Fibroblast of lung (primary cell): ENCODE results near the gene HABP2. TPM values are rescaled to one million over a fixed set of nuclear protein-coding genes. Genes with fewer than 3 reads are reported as not detected.

Experiments used
- DNase-seq, 2 donors: peaks; one replicate each; pipeline versions ENCODE4 v3.0.0 to v3.0.0-alpha.2; 2010; ENCODE audit warnings: low read depth in 2 of 2
- H2AFZ ChIP-seq: 2 replicates; pipeline ENCODE4 v1.5.1; 2012; ENCODE audit warnings: low read length, control low read depth, inconsistent platforms
- H3K27ac ChIP-seq: 2 replicates; pipeline ENCODE4 v1.5.1; 2011; ENCODE audit warnings: low read length, control low read depth; ENCODE audit not compliant: insufficient read depth
- H3K27me3 ChIP-seq: 2 replicates; pipeline ENCODE4 v1.5.1; 2011; ENCODE audit warnings: mild to moderate bottlenecking, low read length; ENCODE audit not compliant: control insufficient read depth, insufficient read depth
- H3K36me3 ChIP-seq: 2 replicates; pipeline ENCODE4 v1.5.1; 2011; ENCODE audit warnings: low read length; ENCODE audit not compliant: control insufficient read depth, insufficient read depth
- H3K4me1 ChIP-seq: 2 replicates; pipeline ENCODE4 v1.5.1; 2011; ENCODE audit warnings: low read length; ENCODE audit not compliant: control insufficient read depth, insufficient read depth; ENCODE audit errors: extremely low read depth
- H3K4me2 ChIP-seq: 2 replicates; pipeline ENCODE4 v1.5.1; 2011; ENCODE audit warnings: low read length, control low read depth; ENCODE audit not compliant: insufficient read depth; ENCODE audit errors: extremely low read depth
- H3K4me3 ChIP-seq, 4 experiments: fragments of 200-600 bp in 1 of 4; sonication (generic) in 1 of 4; replicated peaks in 1 of 4; 2 replicates each; pipeline ENCODE4 v1.5.1; 2011 to 2016; ENCODE audit warnings: low read length in 4 of 4, low read depth in 3 of 4, mild to moderate bottlenecking in 3 of 4, control low read depth in 2 of 4, inconsistent platforms in 1 of 4, mixed read lengths in 1 of 4; ENCODE audit not compliant: insufficient read depth in 1 of 4; ENCODE audit errors: control extremely low read depth in 1 of 4
- H3K79me2 ChIP-seq: 2 replicates; pipeline ENCODE4 v1.5.1; 2012; ENCODE audit warnings: mild to moderate bottlenecking, low read length, inconsistent platforms; ENCODE audit not compliant: control insufficient read depth, insufficient read depth
- H3K9ac ChIP-seq: 2 replicates; pipeline ENCODE4 v1.5.1; 2011; ENCODE audit warnings: mild to moderate bottlenecking, low read length, control low read depth; ENCODE audit not compliant: insufficient read depth
- H3K9me3 ChIP-seq: 2 replicates; pipeline ENCODE4 v1.5.1; 2012; ENCODE audit warnings: low read depth, low read length; ENCODE audit not compliant: control insufficient read depth, insufficient read depth
- H4K20me1 ChIP-seq: 2 replicates; pipeline ENCODE4 v1.5.1; 2011; ENCODE audit warnings: low read length; ENCODE audit not compliant: control insufficient read depth, insufficient read depth; ENCODE audit errors: extremely low read depth
- EZH2 ChIP-seq: IDR thresholded peaks from 2 replicates; pipeline ENCODE4 v1.5.1; 2012; ENCODE audit warnings: low read length, control low read depth, mild to moderate bottlenecking; ENCODE audit errors: missing control alignments
- polyA plus RNA-seq, 2 donors: library from polyadenylated mRNA; depleted of rRNA in 1 of 2; stranded (reverse) in 1 of 2; unstranded in 1 of 2; fragments of >200 nt; gene quantifications; 2 replicates each; pipeline ENCODE4 v1.2.1, GENCODE V29; 2011 to 2012; ENCODE audit warnings: missing spikeins in 1 of 2
- total RNA-seq: library from RNA; depleted of rRNA; stranded (reverse); fragments of >200 nt; gene quantifications from 2 replicates; pipeline ENCODE4 v1.2.1, GENCODE V29; 2014
- TF ChIP-seq, protein P1 (sequence below), 2 donors: IDR thresholded peaks in 1 of 2; conservative IDR thresholded peaks in 1 of 2; 1 replicate in 1 of 2; 2 replicates in 1 of 2; pipeline ENCODE4 v1.5.1; 2011 to 2012; ENCODE audit warnings: low read length in 2 of 2, control low read depth in 1 of 2, inconsistent platforms in 1 of 2, low read depth in 1 of 2, mild to moderate bottlenecking in 1 of 2

HABP2 gene
- total and polyA plus RNA-seq, 2 donors (not counting 1 experiment from before 2014, with no cell fraction given): not detected

DNA sequence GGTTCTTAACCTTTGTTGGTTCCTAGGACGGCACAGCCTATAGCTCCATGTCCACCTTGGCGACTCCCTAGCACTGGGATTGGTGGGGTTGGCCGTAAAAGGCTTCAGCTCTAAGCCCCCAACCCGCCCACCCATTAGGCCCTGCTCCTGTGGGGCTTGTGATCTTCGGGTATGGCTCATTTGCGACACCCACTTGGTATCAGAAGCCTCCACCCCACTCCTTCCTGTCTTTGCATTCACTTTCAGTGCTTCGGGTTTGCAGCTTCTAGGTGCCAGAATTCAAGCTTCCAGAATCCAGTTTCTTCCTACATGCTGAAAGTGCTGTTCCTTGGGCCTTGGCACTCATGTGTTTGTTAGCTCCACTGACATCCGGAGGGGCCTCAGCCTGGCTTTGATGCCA is 39.5 kb downstream of the HABP2 start:
- Histone ChIP-seq H3K9me3 (no peaks in the 10 kb centered on the region), H4K20me1 (no peaks in the 10 kb centered on the region), H3K4me3 (no peak overlapping the region), H3K36me3 (no peaks in the 10 kb centered on the region), H3K79me2 (no peaks in the 10 kb centered on the region), H3K9ac (no peak overlapping the region), H3K27me3 (no peaks in the 10 kb centered on the region), H3K27ac (no peak overlapping the region), H3K4me2 (no peak overlapping the region), H3K4me1 (no peaks in the 10 kb centered on the region), H2AFZ (no peak overlapping the region)
- DNase-seq: no peak
- no peak for TF ChIP-seq EZH2
- TF ChIP-seq, protein P1, sequence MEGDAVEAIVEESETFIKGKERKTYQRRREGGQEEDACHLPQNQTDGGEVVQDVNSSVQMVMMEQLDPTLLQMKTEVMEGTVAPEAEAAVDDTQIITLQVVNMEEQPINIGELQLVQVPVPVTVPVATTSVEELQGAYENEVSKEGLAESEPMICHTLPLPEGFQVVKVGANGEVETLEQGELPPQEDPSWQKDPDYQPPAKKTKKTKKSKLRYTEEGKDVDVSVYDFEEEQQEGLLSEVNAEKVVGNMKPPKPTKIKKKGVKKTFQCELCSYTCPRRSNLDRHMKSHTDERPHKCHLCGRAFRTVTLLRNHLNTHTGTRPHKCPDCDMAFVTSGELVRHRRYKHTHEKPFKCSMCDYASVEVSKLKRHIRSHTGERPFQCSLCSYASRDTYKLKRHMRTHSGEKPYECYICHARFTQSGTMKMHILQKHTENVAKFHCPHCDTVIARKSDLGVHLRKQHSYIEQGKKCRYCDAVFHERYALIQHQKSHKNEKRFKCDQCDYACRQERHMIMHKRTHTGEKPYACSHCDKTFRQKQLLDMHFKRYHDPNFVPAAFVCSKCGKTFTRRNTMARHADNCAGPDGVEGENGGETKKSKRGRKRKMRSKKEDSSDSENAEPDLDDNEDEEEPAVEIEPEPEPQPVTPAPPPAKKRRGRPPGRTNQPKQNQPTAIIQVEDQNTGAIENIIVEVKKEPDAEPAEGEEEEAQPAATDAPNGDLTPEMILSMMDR (conservative IDR thresholded peaks at IDR 0.05 in 1 of 2, IDR thresholded peaks at IDR 0.05 in 1 of 2; ENCODE audit: low read depth in 1 of 2, low read length in 2 of 2): no peak

DNA sequence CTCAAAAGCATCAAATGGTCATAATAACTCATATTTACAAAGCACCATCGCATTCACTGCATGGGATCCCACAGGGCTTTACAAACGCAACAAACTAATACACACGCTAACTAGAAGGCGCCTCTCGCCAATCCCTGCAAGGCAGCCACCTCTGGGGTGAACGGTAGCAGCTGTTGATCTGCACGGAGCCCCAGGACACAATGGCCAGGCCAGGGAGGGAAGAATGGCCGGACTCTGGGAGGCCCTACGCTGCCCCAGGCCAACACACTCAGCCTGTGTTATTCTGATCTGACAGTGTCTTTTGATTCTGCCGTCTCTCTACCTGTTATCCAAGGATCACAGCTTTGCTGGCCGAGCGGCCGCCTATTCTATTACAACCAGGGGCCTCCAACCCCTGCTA is 41.8 kb downstream of the HABP2 start:
- H3K9me3 ChIP-seq: no peaks in the 10 kb centered on the region
- H3K79me2 ChIP-seq: no peaks in the 10 kb centered on the region
- no peaks in the 10 kb centered on the region for H3K36me3 ChIP-seq
- H3K27ac ChIP-seq: no peak overlapping the region
- H3K27me3 ChIP-seq: no peaks in the 10 kb centered on the region
- H2AFZ ChIP-seq: no peak overlapping the region
- no peak overlapping the region for H3K9ac ChIP-seq
- no peak overlapping the region for H3K4me3 ChIP-seq
- no peaks in the 10 kb centered on the region for H3K4me1 ChIP-seq
- H3K4me2 ChIP-seq: no peak overlapping the region
- no peak for TF ChIP-seq EZH2
- TF ChIP-seq, protein P1 (conservative IDR thresholded peaks at IDR 0.05 in 1 of 2, IDR thresholded peaks at IDR 0.05 in 1 of 2; ENCODE audit: low read depth in 1 of 2, low read length in 2 of 2): no peak
- H4K20me1 ChIP-seq: no peaks in the 10 kb centered on the region
- no peak for DNase-seq

GRCh38 chr10:113600569-113600968 is 47.7 kb downstream of the HABP2 start:
- no peak for TF ChIP-seq EZH2
- TF ChIP-seq, protein P1 (conservative IDR thresholded peaks at IDR 0.05 in 1 of 2, IDR thresholded peaks at IDR 0.05 in 1 of 2; ENCODE audit: low read depth in 1 of 2, low read length in 2 of 2): no peak
- no peak overlapping the region for H3K4me2 ChIP-seq
- no peak for DNase-seq
- H2AFZ ChIP-seq: no peak overlapping the region
- H3K9me3 ChIP-seq: no peaks in the 10 kb centered on the region
- no peaks in the 10 kb centered on the region for H3K27me3 ChIP-seq
- H3K79me2 ChIP-seq: no peaks in the 10 kb centered on the region
- no peaks in the 10 kb centered on the region for H4K20me1 ChIP-seq
- H3K27ac ChIP-seq: no peak overlapping the region
- H3K36me3 ChIP-seq: no peaks in the 10 kb centered on the region
- no peak overlapping the region for H3K4me3 ChIP-seq
- no peak overlapping the region for H3K9ac ChIP-seq
- H3K4me1 ChIP-seq: no peaks in the 10 kb centered on the region
